ENCODE results near the gene UNC119.

UNC119 gene

GRCh38 chr17:28572259-28573039 lies 20.0 kb upstream of the UNC119 start:
- DNase-seq, result no peak

- peak; percentile 91 for DNase-seq
Measured at GRCh38 chr17:28571361-28572122, 19.1 kb upstream of the UNC119 start, which contains the start of gene PIGS. Gene PIGS, minus strand, starts transcription at chr17:28571524. Its CDS starts 28 bp downstream, at chr17:28571496.

DNA sequence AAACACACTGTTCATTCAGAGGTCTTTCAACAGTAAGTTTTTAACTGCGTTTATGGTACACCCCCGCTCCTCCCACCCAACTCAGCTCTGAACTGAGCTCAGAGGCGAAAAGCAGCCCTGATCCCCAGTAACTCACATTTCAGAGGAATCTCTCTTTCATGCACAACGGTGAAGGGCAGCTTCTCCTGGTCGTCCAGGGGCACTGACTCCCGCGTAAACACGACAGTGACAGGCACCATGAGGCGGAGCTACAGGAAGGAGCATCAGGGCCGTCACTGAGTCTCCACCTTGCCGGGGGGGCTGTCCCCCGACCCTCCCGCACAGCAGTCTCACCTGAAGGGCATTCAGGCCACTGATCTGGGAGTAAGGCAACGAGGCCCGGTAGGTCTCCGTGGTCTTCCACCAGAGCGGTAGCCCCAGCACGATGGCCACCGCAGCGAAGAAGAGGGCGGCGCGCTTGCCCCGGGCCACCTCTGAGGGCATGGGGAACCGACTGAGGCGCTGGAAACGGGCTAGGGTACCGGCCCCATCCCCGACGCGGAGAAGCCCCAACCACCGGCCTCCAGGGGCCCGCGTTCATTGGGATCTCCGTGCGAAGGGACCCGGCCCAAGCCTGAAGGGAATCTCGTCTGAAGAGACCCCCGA lies 18.4 kb upstream of the UNC119 start:
- DNase-seq, result no peak

DNA sequence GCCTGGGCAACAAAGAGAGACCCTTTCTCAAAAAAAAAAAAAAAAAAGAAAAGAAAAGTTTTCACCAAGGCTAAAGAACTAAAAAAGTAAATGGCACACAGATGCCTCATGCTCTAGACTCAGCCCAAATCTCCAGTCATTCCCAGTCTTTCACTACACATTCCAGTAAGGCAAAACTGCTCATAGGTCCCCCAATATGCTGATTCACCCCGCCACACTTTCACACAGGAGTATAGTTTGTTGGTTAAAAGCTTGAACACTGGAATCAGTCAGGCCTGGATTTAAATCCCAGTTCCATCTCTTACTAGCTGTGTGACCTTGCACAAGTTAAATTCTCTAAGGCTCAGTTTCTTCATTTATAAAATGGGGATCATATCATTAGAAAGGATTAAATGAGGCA lies 17.0 kb upstream of the UNC119 start:
- no peak for DNase-seq

DNA sequence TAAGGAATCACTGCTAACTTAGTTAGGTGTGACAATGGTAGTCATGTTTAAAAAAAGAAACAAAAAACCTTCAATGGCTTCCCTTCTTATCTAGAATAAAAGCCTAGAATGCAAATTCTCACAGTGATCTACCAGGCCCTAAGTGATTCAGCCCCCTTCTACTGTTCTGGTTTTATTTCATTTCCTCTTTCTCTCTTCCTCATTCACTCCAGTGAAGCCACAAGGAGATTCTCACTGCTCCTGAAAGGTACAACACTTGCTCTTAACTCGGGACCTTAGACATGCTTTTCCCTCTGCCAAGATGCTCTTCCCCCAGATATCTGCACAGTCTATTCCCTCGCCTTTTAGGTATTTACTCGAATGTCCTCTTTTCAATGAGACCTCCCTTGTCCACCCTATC lies 15.2 kb upstream of the UNC119 start:
- DNase-seq, result peak; percentile 15

GRCh38 chr17:28563475-28563874 lies 11.1 kb upstream of the UNC119 start:
- no peak for DNase-seq

- no peak for DNase-seq
Measured at GRCh38 chr17:28555022-28555421, 2.6 kb upstream of the UNC119 start.

GRCh38 chr17:28554565-28554964 lies 2.1 kb upstream of the UNC119 start:
- no peak for DNase-seq

DNA sequence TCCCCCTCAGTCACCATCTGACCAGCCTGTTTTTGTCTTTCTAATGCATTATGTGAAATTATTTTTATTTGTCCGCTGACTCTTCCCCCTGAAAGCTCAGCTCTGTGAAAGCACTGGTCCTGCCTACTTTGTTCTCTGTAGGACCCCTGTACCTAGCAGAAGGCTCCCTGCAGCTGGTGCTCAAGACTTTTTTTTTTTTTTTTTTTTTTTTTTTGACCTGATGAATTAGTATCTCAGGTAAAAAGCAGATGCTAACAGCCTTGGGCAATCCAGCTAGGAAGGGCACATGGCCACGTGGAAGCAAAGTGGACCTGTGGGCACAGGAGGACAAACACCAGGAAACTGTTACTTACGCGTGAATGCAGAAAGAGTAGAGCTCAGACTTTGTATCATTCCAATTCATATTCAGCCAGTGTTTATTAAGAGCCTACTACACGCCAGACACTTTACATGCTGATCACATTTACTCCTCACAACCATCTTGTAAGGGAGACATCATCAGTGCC lies 629 bp upstream of the UNC119 start:
- DNase-seq, result no peak

DNA sequence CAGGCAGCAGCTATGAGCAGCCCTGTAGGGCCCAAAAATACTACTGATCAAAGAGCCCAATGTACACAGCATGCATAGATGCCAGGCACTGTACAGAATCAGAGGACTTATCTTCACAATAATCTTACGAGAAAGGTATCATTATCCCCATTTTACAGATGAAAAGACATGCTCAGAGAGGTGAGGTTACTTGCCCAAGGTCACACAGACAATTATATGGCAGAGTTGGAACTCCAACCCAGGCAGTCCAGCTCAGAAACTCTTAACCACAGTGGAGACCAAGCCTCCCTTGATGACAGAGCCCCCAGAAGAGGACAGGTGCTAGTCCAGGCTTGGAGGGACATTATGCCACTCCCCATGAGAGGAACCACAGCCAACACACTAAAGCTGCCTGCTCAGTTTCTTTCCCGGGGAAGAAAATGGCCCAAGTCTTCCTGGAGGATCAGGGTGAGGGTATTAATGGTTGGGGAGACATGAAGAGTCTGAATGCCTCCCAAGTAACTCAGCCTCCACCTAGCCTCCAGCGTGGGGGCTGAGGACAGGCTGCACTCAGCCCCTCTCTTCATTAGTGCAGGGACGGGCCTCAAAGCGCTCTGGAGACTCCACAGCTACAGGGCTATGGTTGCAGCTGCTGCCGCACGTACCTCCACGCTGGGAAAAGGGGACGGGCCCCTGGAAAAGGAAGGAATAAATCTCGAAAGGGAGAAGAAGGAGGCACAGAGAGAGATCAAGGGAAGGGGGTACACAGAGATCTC lies 826 bp downstream of the UNC119 start:
- DNase-seq, result no peak

- DNase-seq, result no peak
Measured at GRCh38 chr17:28550858-28551257, 1.6 kb downstream of the UNC119 start.

DNA sequence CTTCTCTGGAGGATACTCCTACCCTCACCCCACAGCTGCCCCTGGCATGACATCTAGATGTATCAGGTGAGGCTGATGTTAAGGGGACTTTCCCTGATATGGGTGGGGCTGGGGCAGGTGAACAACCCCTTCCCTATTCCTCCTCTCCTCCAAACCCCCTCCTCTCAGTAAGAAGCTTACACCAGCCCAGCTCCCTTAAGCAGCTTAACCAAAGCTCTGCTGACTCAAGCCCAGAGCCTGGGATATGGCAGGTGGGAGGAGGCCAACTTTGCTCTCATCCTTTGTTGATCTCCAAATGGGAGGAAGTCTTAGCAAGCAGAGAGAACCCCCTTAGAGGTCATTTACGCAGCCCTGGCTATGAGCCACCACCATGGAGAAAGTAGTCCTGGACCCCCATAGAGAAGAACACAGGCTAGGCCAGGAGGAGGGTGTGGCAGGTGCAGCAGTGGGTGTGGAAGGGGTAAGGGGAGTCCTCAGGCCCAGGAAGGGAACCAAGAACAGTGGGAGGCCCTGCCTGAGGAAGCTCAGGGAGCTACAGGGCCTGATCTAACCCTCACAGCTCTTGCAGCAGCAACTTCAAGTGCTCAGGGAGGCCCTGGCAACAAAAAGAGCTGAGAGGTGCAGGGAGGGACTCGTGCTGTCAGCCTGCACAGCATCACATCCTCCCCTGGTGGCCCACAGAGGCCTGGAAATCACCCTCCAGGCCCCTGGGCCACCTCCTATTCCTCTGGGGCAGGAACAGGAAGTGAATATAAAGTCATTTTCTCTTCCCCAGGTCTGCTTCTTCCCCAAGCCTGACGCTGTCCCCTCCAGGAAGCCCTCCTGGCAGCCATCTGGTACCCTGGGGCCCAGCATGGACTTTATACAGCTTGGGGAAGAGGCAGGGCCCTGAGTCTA lies 2.9 kb downstream of the UNC119 start:
- DNase-seq, result no peak

DNA sequence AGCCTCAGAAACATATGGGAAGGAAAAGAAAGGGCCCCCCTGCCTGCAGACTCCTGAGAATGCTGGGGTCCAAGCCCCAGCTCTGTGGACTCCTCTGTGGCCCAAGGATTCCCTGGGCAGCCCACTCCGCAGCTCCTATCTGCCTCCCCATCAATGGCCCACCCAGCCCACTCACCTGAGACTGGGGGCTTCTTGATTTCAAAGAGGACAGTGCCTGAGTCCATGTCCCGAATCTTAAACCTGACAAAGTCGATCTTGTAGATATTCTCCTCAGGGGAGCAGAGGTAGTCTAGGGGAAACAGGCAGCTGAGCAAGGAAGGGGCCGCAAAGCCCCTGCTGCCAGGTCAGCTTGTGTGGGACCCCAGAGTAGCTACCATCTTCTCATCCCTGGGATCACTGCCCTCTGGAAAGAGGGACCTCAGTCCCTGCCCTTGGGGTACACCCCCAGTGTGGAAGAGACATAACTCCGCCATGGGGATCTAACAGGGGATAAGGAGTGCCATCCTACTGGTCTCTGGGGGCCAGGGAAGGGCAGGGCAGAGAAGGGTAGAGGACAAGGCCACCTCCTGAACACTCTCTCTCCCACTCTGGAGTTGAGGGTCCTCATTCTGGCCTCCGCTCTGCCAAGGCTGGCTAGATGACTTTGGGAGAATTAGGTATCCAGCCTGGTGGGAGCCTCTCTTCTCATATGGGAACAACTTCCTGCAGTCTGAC lies 3.9 kb downstream of the UNC119 start:
- no peak for DNase-seq

DNA sequence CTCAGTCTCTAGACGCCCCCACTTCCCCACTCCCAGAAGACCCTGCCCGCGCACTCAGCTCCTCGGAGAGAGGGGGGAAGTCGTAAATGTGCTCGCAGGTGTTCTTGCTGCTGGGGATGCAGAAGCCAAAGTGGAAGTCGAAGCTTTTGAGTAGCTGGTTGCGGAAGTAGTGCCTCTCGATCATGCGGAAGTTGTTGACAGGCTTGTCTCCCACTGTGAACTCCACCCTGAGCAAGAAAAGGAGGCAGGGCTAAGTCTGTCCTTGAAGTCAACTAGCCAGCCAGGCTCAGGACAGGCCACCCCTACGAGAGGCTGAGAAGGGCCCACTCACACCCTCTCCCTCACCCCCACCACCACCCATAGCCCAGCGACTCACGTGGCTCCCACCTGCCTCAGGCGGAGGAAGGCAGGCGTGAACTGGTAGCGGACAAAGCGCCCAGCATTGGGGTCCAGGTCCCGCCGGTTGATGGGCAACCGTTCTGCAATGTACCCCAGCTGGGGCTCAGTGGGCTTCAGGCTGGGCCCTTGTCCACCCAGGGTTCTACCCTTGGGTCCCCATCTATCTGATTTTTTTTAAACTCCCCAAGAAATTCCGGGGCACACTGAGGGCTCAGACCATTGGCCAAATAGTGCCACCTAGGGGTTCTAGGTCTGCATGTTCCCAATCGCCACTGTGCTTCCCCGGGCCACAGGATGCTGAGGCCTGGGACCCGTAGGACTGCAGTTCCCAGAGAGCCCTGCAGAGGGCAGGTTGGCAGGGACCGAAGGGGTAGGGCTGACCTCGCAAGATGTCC lies 4.6 kb downstream of the UNC119 start:
- peak; percentile 43 for DNase-seq

DNA sequence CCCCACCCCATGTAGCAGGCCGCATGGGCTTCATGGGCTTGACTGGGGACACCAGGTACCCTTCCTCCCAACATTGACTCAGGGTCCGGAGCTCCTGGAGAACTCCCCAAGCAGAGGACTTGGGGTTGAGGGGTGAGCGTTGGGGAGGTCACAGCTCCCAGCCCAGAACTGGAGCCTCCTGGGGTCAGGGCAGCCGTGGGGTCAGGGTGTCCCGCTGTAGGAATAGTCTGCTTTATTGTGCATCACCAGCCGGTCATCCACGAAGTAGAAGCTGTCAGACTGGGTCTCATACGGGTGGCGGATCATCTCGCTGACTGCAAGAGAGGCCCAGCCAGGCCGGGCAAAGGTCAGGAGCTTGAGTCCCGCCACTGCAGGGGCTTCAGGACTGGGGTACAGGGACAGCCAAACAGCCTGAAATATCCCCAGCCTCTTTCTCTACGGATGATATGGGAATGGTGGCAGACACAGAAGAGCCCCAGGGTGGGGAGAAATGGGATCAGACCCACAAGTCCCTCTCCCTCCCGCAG lies 5.3 kb downstream of the UNC119 start:
- no peak for DNase-seq

- no peak for DNase-seq
Measured at GRCh38 chr17:28545787-28546415, 6.5 kb downstream of the UNC119 start.

GRCh38 chr17:28545141-28545503 lies 7.3 kb downstream of the UNC119 start:
- no peak for DNase-seq

- no peak for DNase-seq
Measured at GRCh38 chr17:28544402-28545140, 7.9 kb downstream of the UNC119 start.

- DNase-seq, result no peak
Measured at GRCh38 chr17:28541439-28541838, 11.0 kb downstream of the UNC119 start.

Data from GDM1 (cell line).